NCI-H524 (cell line): ENCODE data around the gene LPO.

Source experiments
- DNase-seq, 2 experiments: peaks; one replicate each; lab custom pipeline; 2025; lab: John Stamatoyannopoulos, UW

The LPO gene

GRCh38 chr17:58277802-58278595, 39.6 kb downstream of the LPO start:
- DNase-seq: no peak

- no peak for DNase-seq
Observed at GRCh38 chr17:58278661-58279015, 40.3 kb downstream of the LPO start.

GRCh38 chr17:58279016-58279711, 40.8 kb downstream of the LPO start:
- no peak for DNase-seq

- no peak for DNase-seq
Observed at GRCh38 chr17:58279736-58280479, 41.5 kb downstream of the LPO start.

GRCh38 chr17:58280480-58281217, 42.3 kb downstream of the LPO start, which contains the start of gene MPO:
MPO (minus strand) TSS chr17:58280935; CDS start chr17:58280758, 177 bp downstream.
- peak in 1 of 2 experiments; percentile 30 for DNase-seq

- DNase-seq: peak in 1 of 2 experiments; percentile 60
Observed at GRCh38 chr17:58281511-58282011, 43.2 kb downstream of the LPO start.

- DNase-seq: no peak
Observed at GRCh38 chr17:58282442-58282841, 44.1 kb downstream of the LPO start.

GRCh38 chr17:58283674-58284612, 45.6 kb downstream of the LPO start:
- DNase-seq: no peak

- DNase-seq: peak in 1 of 2 experiments; percentile 31
Observed at GRCh38 chr17:58284613-58285421, 46.4 kb downstream of the LPO start.

GRCh38 chr17:58285422-58285810, 47.0 kb downstream of the LPO start:
- no peak for DNase-seq

GRCh38 chr17:58289869-58290268, 51.5 kb downstream of the LPO start:
- no peak for DNase-seq

- no peak for DNase-seq
Observed at GRCh38 chr17:58291246-58291645, 52.9 kb downstream of the LPO start.

GRCh38 chr17:58294034-58294433, 55.6 kb downstream of the LPO start:
- no peak for DNase-seq

- no peak for DNase-seq
Observed at GRCh38 chr17:58300336-58300735, 62.0 kb downstream of the LPO start.

- DNase-seq: no peak
Observed at GRCh38 chr17:58301504-58302150, 63.2 kb downstream of the LPO start.

GRCh38 chr17:58302171-58302918, 64.0 kb downstream of the LPO start:
- no peak for DNase-seq

GRCh38 chr17:58302919-58303585, 64.7 kb downstream of the LPO start:
- no peak for DNase-seq
